ENCODE measurements around the gene SENP6. TPM values are rescaled to one million over a fixed set of nuclear protein-coding genes. Genes with fewer than 3 reads are reported as not detected.

Gene SENP6
- polyA plus RNA-seq, 1 donor from 2014 or later = 113 TPM

DNA sequence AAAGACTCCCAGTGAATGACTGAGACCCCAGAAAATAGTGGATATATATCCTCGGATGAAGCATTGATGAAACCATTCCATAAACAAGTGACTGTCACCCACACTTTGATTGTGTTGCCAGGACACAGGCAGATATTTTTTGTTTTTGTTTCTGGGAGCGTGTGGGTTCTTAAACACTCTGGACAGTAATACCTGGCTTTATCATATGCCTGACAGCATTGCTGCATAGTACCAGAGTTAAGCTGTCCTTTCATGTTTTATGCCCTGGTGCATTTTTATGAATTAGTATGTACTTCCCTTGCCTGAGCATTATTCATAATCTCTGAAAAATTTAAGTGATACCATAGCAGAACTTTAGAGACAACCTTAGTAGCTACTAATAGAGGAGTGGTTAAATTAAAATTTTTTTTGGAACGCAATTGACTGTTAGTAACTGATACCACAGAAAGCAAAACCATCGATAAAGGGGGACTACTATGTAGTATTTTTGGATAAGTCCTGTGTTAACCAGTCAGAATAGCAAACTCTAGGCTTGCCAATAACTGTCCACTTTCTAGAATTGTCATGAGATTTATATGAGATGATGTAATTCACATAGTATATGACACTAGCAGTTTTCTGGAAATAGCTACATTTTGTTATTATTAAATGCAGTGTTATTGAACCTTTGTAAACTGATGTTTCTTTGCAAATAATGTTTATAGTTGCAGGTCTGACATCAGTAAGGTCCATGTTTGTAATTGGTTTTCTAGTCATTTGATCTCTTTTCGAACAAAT, 30.4 kb downstream of the SENP6 start:
- Histone ChIP-seq H4K20me1 (ENCODE audit: insufficient read depth) (no peaks in the 10 kb centered on the region), H2AFZ (ENCODE audit: low read depth, low read length) (no peak overlapping the region), H3F3A (ENCODE audit: insufficient read depth, low read length, poor library complexity, severe bottlenecking) (no peaks in the 10 kb centered on the region), H3K9me2 (ENCODE audit: insufficient read depth, low read length) (no peaks in the 10 kb centered on the region), H3K9ac (ENCODE audit: low read length) (no peak overlapping the region), H3K36me3 (ENCODE audit: insufficient read depth, low read length) (peaks cover 11% of the 10 kb centered on the region), H3K4me2 (ENCODE audit: low read length) (no peak overlapping the region), H3K79me2 (replicated peaks; ENCODE audit: insufficient read depth, low read length) (peaks cover 9% of the 10 kb centered on the region), H3K4me3 (ENCODE audit: low read length) (no peak overlapping the region), H3K27ac (ENCODE audit: low read length) (no peak overlapping the region), H3K27me3 (ENCODE audit: insufficient read depth, low read depth, low read length) (no peaks in the 10 kb centered on the region), H3K9me3 (ENCODE audit: low read length) (no peaks in the 10 kb centered on the region)
- no peak for TF ChIP-seq CTCF (IDR thresholded peaks at IDR 0.05; ENCODE audit: poor library complexity, severe bottlenecking)
- TF ChIP-seq RAD21 (conservative IDR thresholded peaks at IDR 0.05) = no peak
- TF ChIP-seq SMC3 (conservative IDR thresholded peaks at IDR 0.05; ENCODE audit: poor library complexity) = no peak
- TF ChIP-seq REST (IDR thresholded peaks at IDR 0.05; ENCODE audit: borderline replicate concordance) = no peak
- no peak for TF ChIP-seq EP300 (conservative IDR thresholded peaks at IDR 0.05; ENCODE audit: poor library complexity, severe bottlenecking)
- TF ChIP-seq MXI1 (conservative IDR thresholded peaks at IDR 0.05; ENCODE audit: poor library complexity, severe bottlenecking) = no peak
- no peak for TF ChIP-seq TAF1 (IDR thresholded peaks at IDR 0.05; ENCODE audit: low read depth)
- TF ChIP-seq POLR2AphosphoS5 (IDR thresholded peaks at IDR 0.05) = no peak
- no peak for TF ChIP-seq EZH2 (IDR thresholded peaks at IDR 0.05; ENCODE audit: borderline replicate concordance, insufficient read depth, low read length, poor library complexity, severe bottlenecking)

DNA sequence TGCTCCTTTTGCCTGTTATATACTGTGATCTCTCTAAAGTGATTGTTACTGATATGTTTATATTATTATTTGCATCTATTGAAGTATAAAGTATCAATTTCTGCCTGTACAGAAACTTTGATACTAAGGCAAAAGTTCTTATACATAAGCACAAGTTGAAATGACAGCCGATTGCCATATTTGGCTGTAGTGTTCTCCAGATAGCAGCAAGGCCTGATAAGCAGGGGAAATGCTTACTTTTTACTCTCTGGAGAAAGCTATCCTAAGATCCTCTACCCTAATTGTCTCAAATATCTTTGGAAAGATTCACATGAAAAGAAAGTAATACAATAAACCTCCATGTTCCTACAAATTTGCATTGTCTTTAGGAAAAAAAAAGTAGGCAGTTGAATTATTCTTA, 31.4 kb downstream of the SENP6 start:
- no peaks in the 10 kb centered on the region for H3K9me2 ChIP-seq (ENCODE audit: insufficient read depth, low read length)
- peaks cover 9% of the 10 kb centered on the region for H3K79me2 ChIP-seq (replicated peaks; ENCODE audit: insufficient read depth, low read length)
- no peak overlapping the region for H3K9ac ChIP-seq (ENCODE audit: low read length)
- H3F3A ChIP-seq (ENCODE audit: insufficient read depth, low read length, poor library complexity, severe bottlenecking) = no peaks in the 10 kb centered on the region
- no peak overlapping the region for H3K4me2 ChIP-seq (ENCODE audit: low read length)
- H3K27me3 ChIP-seq (ENCODE audit: insufficient read depth, low read depth, low read length) = no peaks in the 10 kb centered on the region
- H4K20me1 ChIP-seq (ENCODE audit: insufficient read depth) = no peaks in the 10 kb centered on the region
- TF ChIP-seq REST (IDR thresholded peaks at IDR 0.05; ENCODE audit: borderline replicate concordance) = no peak
- TF ChIP-seq CTCF (IDR thresholded peaks at IDR 0.05; ENCODE audit: poor library complexity, severe bottlenecking) = no peak
- no peak for TF ChIP-seq EZH2 (IDR thresholded peaks at IDR 0.05; ENCODE audit: borderline replicate concordance, insufficient read depth, low read length, poor library complexity, severe bottlenecking)
- TF ChIP-seq POLR2AphosphoS5 (IDR thresholded peaks at IDR 0.05) = no peak
- no peak for TF ChIP-seq EP300 (conservative IDR thresholded peaks at IDR 0.05; ENCODE audit: poor library complexity, severe bottlenecking)
- no peak for TF ChIP-seq RAD21 (conservative IDR thresholded peaks at IDR 0.05)
- peaks cover 11% of the 10 kb centered on the region for H3K36me3 ChIP-seq (ENCODE audit: insufficient read depth, low read length)
- no peak overlapping the region for H2AFZ ChIP-seq (ENCODE audit: low read depth, low read length)
- H3K4me3 ChIP-seq (ENCODE audit: low read length) = no peak overlapping the region
- H3K9me3 ChIP-seq (ENCODE audit: low read length) = no peaks in the 10 kb centered on the region
- H3K27ac ChIP-seq (ENCODE audit: low read length) = no peak overlapping the region

Measured in neural cell (in vitro differentiated cells).